VCaP (cell line): Measurements from ENCODE around the gene TIGAR.

Experiments
- H3K27ac ChIP-seq: fragments of 450-650 bp; 2 replicates; pipeline ENCODE4 v1.5.1; 2017
- CTCF ChIP-seq: fragments of 450-650 bp; conservative IDR thresholded peaks from 2 replicates; pipeline ENCODE4 v1.5.1; 2017; ENCODE audit warnings: mild to moderate bottlenecking, moderate library complexity

TIGAR gene

GRCh38 chr12:4289998-4290790, 30.8 kb upstream of the TIGAR start:
- no peak overlapping the region for H3K27ac ChIP-seq
- no peak for TF ChIP-seq CTCF

- TF ChIP-seq CTCF = no peak
- H3K27ac ChIP-seq = no peak overlapping the region
Observed at GRCh38 chr12:4292341-4293073, 28.5 kb upstream of the TIGAR start.

- no peak overlapping the region for H3K27ac ChIP-seq
- no peak for TF ChIP-seq CTCF
Observed at GRCh38 chr12:4293299-4293965, 27.6 kb upstream of the TIGAR start.

GRCh38 chr12:4293966-4294505, 27.0 kb upstream of the TIGAR start:
- no peak overlapping the region for H3K27ac ChIP-seq
- TF ChIP-seq CTCF = no peak

- TF ChIP-seq CTCF = no peak
- H3K27ac ChIP-seq = no peak overlapping the region
Observed at GRCh38 chr12:4296751-4297150, 24.3 kb upstream of the TIGAR start.

GRCh38 chr12:4297617-4298016, 23.4 kb upstream of the TIGAR start:
- TF ChIP-seq CTCF = no peak
- no peak overlapping the region for H3K27ac ChIP-seq

- H3K27ac ChIP-seq = no peak overlapping the region
- TF ChIP-seq CTCF = no peak
Observed at GRCh38 chr12:4300883-4301282, 20.1 kb upstream of the TIGAR start.
